HL-60/S4 treated with phorbol 12-myristate 13-acetate at 8.2 ng/mL for 4 days and 3 days (cell line): Measurements from ENCODE around the gene FGFR3.

ENCODE experiments used
- in situ Hi-C: fragments of 300-500 bp; cut with MboI; formaldehyde crosslinking; loops from 2 replicates; pipeline ENCODE4 v1.15.0; 2022; ENCODE audit warnings: low sequenced_read_pairs

The FGFR3 gene

DNA sequence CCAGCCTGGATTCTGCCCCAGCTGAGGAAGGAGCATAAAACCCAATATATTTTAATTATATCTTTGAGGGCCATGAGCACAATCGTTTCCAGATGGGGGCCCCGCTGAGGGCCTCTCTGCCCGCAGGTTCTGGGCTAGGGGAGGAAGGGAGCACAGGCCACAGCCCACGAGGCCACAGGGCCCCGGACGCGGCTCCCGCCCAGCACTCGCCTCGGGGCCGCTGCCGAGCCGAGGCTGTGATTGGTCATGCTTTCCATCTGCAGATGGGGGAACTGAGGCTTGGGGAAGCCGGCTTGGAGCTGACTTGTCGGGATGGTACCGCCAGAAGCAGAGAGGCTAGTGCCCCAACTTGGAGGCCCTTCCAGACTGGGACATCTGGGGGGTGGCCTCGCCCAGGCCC lies 37.8 kb upstream of the FGFR3 start:
- in situ Hi-C loops: no loop called here

- in situ Hi-C loops: no loop called here
Measured at GRCh38 chr4:1756079-1756478, 37.0 kb upstream of the FGFR3 start.

GRCh38 chr4:1756893-1757779 lies 36.0 kb upstream of the FGFR3 start:
- in situ Hi-C loops: no loop called here

- in situ Hi-C loops: no loop called here
Measured at GRCh38 chr4:1757836-1758235, 35.3 kb upstream of the FGFR3 start.

DNA sequence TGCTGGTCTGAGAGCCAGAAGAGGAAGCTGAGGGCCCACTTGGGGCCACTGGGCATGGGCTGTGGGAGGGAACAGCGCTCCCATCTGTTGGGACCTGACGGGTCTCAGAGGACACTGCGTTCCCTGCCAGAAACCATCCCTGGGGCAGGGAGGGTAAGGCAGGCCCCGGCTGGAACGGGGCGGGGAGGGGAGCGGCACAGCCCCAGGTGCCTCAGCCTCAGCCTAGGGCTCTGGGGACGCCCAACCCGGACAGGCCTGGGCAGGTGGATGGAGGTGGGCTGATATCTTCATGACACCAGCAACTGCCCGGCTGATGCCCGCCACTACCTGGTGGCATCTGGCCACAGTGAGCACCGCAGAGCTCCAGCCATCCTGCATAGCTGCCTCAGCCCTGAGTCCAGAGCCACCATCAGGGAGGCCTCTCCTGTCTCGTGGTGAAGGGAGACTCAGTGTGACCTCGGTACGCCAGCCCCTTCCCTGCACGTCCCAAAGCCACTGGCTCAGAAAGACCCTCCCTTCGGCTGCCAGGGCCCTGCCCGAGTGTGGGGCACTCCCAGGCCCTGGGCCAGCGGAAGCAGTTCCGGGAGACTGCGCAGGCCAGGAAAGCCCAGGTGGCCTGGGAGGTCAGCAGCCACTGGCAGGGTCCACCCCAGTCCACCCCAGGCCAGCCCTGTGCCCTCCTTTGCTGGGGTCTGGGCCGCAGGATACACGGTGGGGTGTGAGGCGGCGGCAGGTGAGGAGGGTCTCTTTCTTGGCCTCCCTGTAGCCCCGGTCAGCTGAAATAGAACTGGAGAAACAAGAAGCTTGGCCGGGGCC lies 34.6 kb upstream of the FGFR3 start:
- in situ Hi-C loops: no loop called here

- in situ Hi-C loops: no loop called here
Measured at GRCh38 chr4:1759170-1759817, 33.8 kb upstream of the FGFR3 start.

- in situ Hi-C loops: no loop called here
Measured at GRCh38 chr4:1759818-1760223, 33.3 kb upstream of the FGFR3 start.

DNA sequence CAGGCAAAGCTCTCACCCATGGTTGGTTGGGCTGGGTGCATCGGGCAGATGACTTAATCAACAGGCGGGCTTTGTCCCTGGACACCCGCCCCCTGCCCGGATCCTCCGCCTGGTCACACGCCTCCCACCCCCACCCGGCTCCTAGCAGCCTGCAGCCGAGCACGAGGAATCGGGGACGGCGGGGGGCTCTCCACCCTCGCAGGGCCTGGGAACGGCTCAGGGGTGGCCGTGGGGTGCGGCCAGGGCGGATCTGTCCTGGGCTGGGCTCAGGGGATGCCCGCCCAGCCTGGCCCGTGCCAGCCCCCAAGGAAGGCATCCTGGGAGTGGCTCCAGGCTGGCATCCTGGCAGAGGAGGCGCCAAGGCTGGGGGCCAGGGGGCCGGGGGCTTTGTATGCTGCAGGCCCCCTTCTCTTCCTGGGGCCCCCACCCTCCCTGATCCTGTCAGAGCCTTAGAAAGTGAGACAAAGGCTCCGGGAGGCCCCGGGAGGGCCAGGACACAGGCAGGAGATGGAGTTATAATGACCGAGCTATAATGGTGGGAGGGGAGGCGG lies 32.5 kb upstream of the FGFR3 start:
- in situ Hi-C loops: no loop called here

DNA sequence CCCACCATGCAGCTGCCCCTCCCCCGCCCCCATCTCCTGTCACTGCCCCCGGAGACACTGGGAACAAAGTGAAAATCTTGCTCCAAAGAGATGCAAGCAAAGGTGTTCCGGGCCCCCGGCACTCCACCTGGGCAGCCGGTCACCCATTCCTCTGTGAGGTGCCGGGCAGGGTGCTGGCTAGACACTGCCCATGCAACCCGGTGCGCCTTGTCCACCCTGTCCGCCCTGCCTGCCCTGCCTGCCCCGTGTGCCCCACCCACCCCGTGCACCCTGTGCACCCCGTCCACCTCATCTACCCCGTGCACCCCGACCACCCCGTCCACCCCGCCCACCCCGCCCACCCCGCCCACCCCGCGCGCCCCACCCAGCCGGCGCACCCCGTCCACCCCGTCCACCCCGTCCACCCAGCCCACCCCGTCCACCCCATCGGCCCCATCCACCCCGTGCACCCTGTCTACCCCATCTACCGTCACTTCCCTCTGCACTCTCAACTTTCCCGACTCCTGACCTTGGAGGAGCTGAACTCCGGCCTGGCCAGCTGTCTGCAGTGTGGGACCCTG lies 31.9 kb upstream of the FGFR3 start:
- in situ Hi-C loops: no loop called here

- in situ Hi-C loops: no loop called here
Measured at GRCh38 chr4:1762264-1763010, 30.7 kb upstream of the FGFR3 start.

- in situ Hi-C loops: no loop called here
Measured at GRCh38 chr4:1763070-1763549, 30.0 kb upstream of the FGFR3 start.

DNA sequence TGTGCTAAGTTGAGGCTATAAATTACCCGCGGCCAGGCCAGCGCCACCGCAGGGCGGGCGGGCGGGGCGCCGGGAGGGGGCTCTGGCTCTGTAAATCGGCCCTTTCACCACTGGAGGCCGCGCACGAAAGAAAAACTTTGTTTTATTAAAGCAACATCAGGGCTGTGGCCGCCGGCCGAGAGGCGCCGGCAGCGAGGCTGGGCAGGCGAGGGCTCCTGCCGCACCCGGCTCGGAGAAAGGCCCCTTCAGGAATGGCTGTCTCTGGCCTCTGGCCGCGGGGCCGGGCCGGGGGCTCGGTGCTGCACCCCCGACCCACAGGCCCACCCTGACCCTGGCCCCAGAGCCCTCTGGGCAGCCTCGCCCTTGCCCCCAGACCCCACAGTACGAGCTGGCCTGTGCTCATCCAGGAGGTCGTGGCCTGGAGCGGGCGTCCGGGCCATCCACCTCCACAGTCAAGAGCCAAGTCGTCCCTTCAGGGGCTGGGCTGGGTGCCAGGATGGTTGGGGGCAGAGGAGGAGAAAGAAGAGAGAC lies 29.5 kb upstream of the FGFR3 start:
- in situ Hi-C loops: no loop called here

- in situ Hi-C loops: no loop called here
Measured at GRCh38 chr4:1764670-1765069, 28.4 kb upstream of the FGFR3 start.

DNA sequence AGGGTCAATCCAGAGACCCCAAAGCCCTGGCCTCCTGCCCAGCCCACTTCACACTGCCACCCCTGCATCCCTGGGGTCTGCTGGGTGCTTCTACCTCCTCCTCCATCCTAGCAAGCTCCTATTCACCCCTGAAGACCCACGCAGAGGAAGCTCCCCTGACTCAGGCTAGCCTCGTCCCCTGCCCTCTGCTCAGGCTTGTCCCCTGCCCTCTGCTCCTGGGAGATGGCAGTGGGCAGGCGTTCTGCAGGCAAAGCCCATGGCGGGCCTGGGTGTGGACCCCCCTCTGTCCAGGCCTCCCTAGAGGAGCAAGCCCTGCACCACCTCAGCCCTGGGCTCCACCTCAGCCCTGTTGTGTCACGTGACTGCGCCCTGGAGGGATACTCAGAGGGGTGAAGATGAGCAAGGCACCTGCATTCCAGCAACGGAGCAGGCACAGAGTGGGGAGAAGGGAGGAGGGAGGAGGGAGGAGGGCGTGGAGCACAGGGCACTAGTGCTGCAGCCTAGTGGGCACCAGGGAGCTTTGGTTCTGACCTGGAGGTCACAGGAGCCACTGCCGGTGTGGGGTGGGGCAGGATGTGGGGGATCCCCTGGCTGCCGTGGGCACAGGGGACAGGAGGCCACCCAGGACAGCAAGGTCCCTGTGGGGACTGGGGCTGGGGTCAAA lies 27.6 kb upstream of the FGFR3 start:
- in situ Hi-C loops: no loop called here

DNA sequence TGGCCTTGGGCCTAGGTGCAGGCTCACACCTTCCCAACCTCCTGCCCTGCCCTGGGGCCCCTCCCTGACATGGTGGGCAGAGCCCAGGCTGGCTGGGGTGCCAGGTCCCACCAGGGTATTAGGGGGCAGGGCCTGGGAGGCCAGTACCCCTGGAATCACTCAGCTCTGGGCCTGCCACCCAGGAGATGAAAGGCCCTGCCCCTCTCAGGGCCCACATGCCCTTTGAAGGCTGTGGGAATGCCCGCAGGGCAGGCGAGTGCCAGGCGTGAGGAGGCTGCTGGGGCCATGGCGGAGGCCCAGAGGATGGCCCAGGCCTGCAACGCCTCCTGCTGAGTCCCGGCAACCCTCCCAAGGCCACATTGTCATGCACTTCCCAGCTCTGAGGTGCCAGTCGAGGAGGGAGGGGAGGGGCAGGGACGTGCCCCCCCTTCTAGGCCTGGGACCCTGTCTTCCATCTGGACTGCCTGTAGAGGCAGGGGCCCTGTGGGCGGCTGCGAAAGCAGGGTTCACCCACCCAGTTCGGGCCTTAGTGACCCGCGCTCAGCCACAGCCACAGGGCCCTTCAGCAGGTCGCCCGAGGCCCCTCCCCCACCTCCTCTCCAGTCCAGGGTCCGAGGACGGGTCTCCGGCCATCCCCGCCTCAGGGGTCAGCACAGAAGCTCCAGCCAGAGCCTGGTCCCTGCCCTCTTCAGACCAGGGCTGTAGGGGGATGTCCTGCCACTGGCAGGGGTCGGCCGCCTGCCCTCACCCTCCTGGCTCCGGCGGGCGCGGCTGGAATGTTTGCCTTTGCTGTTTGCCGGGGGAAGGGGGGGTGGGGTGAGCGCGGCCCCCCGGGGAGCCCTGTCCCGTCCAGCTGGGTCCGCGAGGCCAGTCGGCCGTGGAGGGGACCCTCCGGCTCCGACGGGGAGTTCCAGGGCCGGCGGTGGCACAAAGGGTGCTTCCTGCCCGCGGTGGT lies 26.7 kb upstream of the FGFR3 start:
- in situ Hi-C loops: no loop called here

DNA sequence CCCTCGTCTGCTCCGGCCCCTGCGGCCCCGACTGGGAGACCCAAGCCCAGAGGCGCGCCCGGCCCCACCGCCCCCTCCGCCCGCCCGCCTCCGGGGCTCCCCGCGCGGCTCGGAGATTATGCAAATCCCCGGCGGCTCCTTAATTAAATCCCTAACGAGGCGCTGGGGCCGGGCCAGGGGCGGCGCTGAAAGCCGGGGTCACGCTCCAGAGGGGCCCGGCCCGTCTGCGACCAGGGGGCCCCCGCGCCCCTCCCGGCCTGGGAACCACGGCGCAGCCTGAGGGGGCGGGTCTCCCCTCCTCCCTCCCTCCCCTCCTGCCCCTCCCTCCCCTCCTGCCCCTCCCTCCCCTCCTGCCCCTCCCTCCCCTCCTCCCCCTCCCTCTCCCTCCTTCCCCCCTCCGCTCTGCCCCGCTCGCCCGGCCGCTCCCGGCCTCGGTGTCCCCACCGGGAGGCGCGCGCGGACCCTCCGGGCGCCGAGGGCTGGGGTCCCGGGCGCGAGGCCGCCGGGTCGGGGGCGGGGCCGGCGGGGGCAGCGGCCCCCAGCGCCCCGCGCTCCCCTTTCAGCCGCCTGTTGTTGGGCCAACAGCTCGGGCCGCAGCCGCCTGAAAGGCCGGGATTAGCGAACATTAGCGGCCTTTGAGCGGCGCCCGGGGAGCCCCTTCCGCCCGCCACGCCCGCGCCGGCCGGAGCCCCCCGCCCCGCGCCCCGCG lies 25.9 kb upstream of the FGFR3 start:
- in situ Hi-C loops: no loop called here

- in situ Hi-C loops: no loop called here
Measured at GRCh38 chr4:1767770-1768366, 25.2 kb upstream of the FGFR3 start.
